ENCODE results near the gene SECISBP2L.

Gene SECISBP2L

DNA sequence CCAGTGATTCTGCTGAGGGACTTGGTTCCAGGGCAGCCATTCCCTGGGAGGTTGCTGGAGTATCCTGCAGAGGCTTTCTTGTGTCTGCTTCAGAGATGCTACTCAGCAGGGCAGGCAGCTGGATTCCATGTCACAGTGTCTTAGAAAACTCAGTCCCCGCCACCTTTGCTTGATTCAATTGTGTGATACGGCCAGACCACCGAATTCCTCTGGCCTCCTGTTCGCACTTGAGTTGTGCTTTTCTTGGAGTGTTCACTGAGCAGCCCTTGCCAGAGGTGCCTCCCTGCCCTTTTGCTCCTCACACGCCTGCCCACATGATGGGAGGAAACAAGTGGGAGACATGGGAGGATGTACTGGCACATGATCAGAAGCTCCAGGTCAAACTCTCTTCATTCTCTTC lies 62.9 kb downstream of the SECISBP2L start:
- ATAC-seq: no peak
- TF ChIP-seq ZFP30 (CRISPR knock-in tag; IDR thresholded peaks at IDR 0.05) (no peak), ZNF8 (CRISPR knock-in tag; IDR thresholded peaks at IDR 0.05) (no peak)
- TF ChIP-seq, protein P1, sequence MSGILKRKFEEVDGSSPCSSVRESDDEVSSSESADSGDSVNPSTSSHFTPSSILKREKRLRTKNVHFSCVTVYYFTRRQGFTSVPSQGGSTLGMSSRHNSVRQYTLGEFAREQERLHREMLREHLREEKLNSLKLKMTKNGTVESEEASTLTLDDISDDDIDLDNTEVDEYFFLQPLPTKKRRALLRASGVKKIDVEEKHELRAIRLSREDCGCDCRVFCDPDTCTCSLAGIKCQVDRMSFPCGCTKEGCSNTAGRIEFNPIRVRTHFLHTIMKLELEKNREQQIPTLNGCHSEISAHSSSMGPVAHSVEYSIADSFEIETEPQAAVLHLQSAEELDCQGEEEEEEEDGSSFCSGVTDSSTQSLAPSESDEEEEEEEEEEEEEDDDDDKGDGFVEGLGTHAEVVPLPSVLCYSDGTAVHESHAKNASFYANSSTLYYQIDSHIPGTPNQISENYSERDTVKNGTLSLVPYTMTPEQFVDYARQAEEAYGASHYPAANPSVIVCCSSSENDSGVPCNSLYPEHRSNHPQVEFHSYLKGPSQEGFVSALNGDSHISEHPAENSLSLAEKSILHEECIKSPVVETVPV (CRISPR knock-in tag; IDR thresholded peaks at IDR 0.05): no peak
- TF ChIP-seq, protein P2, sequence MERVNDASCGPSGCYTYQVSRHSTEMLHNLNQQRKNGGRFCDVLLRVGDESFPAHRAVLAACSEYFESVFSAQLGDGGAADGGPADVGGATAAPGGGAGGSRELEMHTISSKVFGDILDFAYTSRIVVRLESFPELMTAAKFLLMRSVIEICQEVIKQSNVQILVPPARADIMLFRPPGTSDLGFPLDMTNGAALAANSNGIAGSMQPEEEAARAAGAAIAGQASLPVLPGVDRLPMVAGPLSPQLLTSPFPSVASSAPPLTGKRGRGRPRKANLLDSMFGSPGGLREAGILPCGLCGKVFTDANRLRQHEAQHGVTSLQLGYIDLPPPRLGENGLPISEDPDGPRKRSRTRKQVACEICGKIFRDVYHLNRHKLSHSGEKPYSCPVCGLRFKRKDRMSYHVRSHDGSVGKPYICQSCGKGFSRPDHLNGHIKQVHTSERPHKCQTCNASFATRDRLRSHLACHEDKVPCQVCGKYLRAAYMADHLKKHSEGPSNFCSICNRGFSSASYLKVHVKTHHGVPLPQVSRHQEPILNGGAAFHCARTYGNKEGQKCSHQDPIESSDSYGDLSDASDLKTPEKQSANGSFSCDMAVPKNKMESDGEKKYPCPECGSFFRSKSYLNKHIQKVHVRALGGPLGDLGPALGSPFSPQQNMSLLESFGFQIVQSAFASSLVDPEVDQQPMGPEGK (CRISPR knock-in tag; IDR thresholded peaks at IDR 0.05; ENCODE audit: borderline replicate concordance): no peak
- TF ChIP-seq, protein P3, sequence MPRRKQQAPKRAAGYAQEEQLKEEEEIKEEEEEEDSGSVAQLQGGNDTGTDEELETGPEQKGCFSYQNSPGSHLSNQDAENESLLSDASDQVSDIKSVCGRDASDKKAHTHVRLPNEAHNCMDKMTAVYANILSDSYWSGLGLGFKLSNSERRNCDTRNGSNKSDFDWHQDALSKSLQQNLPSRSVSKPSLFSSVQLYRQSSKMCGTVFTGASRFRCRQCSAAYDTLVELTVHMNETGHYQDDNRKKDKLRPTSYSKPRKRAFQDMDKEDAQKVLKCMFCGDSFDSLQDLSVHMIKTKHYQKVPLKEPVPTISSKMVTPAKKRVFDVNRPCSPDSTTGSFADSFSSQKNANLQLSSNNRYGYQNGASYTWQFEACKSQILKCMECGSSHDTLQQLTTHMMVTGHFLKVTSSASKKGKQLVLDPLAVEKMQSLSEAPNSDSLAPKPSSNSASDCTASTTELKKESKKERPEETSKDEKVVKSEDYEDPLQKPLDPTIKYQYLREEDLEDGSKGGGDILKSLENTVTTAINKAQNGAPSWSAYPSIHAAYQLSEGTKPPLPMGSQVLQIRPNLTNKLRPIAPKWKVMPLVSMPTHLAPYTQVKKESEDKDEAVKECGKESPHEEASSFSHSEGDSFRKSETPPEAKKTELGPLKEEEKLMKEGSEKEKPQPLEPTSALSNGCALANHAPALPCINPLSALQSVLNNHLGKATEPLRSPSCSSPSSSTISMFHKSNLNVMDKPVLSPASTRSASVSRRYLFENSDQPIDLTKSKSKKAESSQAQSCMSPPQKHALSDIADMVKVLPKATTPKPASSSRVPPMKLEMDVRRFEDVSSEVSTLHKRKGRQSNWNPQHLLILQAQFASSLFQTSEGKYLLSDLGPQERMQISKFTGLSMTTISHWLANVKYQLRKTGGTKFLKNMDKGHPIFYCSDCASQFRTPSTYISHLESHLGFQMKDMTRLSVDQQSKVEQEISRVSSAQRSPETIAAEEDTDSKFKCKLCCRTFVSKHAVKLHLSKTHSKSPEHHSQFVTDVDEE (CRISPR knock-in tag; IDR thresholded peaks at IDR 0.05): no peak
- TF ChIP-seq, protein P4, sequence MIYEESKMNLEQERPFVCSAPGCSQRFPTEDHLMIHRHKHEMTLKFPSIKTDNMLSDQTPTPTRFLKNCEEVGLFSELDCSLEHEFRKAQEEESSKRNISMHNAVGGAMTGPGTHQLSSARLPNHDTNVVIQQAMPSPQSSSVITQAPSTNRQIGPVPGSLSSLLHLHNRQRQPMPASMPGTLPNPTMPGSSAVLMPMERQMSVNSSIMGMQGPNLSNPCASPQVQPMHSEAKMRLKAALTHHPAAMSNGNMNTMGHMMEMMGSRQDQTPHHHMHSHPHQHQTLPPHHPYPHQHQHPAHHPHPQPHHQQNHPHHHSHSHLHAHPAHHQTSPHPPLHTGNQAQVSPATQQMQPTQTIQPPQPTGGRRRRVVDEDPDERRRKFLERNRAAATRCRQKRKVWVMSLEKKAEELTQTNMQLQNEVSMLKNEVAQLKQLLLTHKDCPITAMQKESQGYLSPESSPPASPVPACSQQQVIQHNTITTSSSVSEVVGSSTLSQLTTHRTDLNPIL (CRISPR knock-in tag; IDR thresholded peaks at IDR 0.05; ENCODE audit: low read depth): no peak

DNA sequence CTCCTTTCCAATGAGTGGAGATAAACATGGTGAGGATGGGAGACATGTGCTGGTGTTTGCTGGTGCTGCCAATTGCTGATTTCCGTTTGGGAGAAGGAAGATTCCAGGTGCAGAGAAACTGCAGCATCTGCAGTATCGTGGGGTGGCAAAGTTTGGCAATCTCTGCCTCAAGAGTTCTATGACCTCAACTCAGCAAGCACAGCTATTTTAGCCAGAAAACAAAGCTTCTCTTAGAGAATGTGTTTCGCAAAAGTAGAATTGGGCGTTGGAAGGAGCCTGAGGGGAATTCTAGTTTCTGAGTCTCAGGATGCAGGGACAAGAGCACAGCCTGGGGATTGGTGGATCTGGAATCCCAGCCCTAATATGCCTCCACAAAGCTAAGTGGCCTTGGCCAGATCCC lies 64.3 kb downstream of the SECISBP2L start:
- ATAC-seq: no peak
- TF ChIP-seq ARNTL (CRISPR knock-in tag; IDR thresholded peaks at IDR 0.05; ENCODE audit: borderline replicate concordance, low read depth) (no peak), GLIS3 (CRISPR knock-in tag; IDR thresholded peaks at IDR 0.05) (no peak), BACH2 (CRISPR knock-in tag; IDR thresholded peaks at IDR 0.05; ENCODE audit: borderline replicate concordance) (no peak), ZNF565 (CRISPR knock-in tag; conservative IDR thresholded peaks at IDR 0.05; ENCODE audit: low read depth) (no peak), RARB (CRISPR knock-in tag; IDR thresholded peaks at IDR 0.05) (no peak), ISL1 (CRISPR knock-in tag; IDR thresholded peaks at IDR 0.05) (no peak), TCF4 (CRISPR knock-in tag; IDR thresholded peaks at IDR 0.05; ENCODE audit: borderline replicate concordance) (no peak), ZFP3 (CRISPR knock-in tag; IDR thresholded peaks at IDR 0.05) (no peak), SNAI2 (CRISPR knock-in tag; IDR thresholded peaks at IDR 0.05) (no peak), ZC3H10 (CRISPR knock-in tag; IDR thresholded peaks at IDR 0.05) (no peak), ZNF70 (CRISPR knock-in tag; IDR thresholded peaks at IDR 0.05) (no peak), ZFP30 (CRISPR knock-in tag; IDR thresholded peaks at IDR 0.05) (no peak), PPARA (CRISPR knock-in tag; IDR thresholded peaks at IDR 0.05; ENCODE audit: borderline replicate concordance) (no peak), ZNF8 (CRISPR knock-in tag; IDR thresholded peaks at IDR 0.05) (no peak), CSDC2 (CRISPR knock-in tag; IDR thresholded peaks at IDR 0.05) (no peak)
- TF ChIP-seq, protein P1 (CRISPR knock-in tag; IDR thresholded peaks at IDR 0.05): no peak
- TF ChIP-seq, protein P5, sequence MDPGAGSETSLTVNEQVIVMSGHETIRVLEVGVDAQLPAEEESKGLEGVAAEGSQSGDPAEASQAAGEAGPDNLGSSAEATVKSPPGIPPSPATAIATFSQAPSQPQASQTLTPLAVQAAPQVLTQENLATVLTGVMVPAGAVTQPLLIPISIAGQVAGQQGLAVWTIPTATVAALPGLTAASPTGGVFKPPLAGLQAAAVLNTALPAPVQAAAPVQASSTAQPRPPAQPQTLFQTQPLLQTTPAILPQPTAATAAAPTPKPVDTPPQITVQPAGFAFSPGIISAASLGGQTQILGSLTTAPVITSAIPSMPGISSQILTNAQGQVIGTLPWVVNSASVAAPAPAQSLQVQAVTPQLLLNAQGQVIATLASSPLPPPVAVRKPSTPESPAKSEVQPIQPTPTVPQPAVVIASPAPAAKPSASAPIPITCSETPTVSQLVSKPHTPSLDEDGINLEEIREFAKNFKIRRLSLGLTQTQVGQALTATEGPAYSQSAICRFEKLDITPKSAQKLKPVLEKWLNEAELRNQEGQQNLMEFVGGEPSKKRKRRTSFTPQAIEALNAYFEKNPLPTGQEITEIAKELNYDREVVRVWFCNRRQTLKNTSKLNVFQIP (CRISPR knock-in tag; IDR thresholded peaks at IDR 0.05; ENCODE audit: borderline replicate concordance, low read depth): no peak
- TF ChIP-seq, protein P4 (CRISPR knock-in tag; IDR thresholded peaks at IDR 0.05; ENCODE audit: low read depth): no peak
